B cell (primary cell): ENCODE measurements around the gene FYN. TPM values are rescaled to one million over a fixed set of nuclear protein-coding genes. Genes with fewer than 3 reads are reported as not detected.

Experiments used
- ATAC-seq: fragments of 200-7000 bp; cut with Tn5 transposase; one replicate; pipeline ENCODE4 v1.10.0; 2021; ENCODE audit warnings: low read depth, mild to moderate bottlenecking, moderate number of reproducible peaks, moderate library complexity
- CTCF ChIA-PET: fragments of 350-600 bp; sonication (Branson Sonifier 250); formaldehyde crosslinking; loops from one replicate; lab custom pipeline; 2021; ENCODE audit warnings: antibody characterized with exemption, inconsistent platforms; lab: Charles Lee
- POLR2A ChIA-PET: fragments of 350-600 bp; sonication (Branson Sonifier 250); formaldehyde crosslinking; loops from one replicate; lab custom pipeline; 2021; ENCODE audit warnings: antibody characterized with exemption; lab: Charles Lee
- DNase-seq: peaks from one replicate; pipeline ENCODE4 v3.0.0; 2013
- H2AFZ ChIP-seq: 2 replicates; pipeline ENCODE4 v1.6.1; 2012; ENCODE audit warnings: mild to moderate bottlenecking, low read depth, low read length; ENCODE audit not compliant: insufficient read depth, poor library complexity, severe bottlenecking
- H3K27ac ChIP-seq, 2 donors: 1 replicate in 1 of 2; 2 replicates in 1 of 2; pipeline ENCODE4 v1.5.1; 2012 to 2013; ENCODE audit warnings: low read length in 2 of 2, mild to moderate bottlenecking in 2 of 2, moderate library complexity in 1 of 2
- H3K27me3 ChIP-seq, 4 experiments: fragments of 200-600 bp in 1 of 4; sonication (generic) in 1 of 4; replicated peaks in 1 of 4; 1 replicate in 2 of 4; 2 replicates in 2 of 4; pipeline versions ENCODE4 v1.6.1 to v1.7.0; 2013 to 2016; ENCODE audit warnings: low read length in 3 of 4, mild to moderate bottlenecking in 2 of 4, mixed read lengths in 1 of 4, moderate library complexity in 1 of 4; ENCODE audit not compliant: insufficient read depth in 4 of 4, control insufficient read depth in 3 of 4; ENCODE audit errors: control extremely low read depth in 1 of 4
- H3K36me3 ChIP-seq, 2 experiments: replicated peaks in 1 of 2; 1 replicate in 1 of 2; 2 replicates in 1 of 2; pipeline versions ENCODE4 v1.6.1 to v1.7.1; 2013; ENCODE audit warnings: low read length in 1 of 2; ENCODE audit not compliant: insufficient read depth in 2 of 2, control insufficient read depth in 1 of 2; ENCODE audit errors: control extremely low read depth in 1 of 2, extremely low read depth in 1 of 2
- H3K4me1 ChIP-seq, 2 donors: fragments of 200-600 bp in 1 of 2; sonication (generic) in 1 of 2; 1 replicate in 1 of 2; 2 replicates in 1 of 2; pipeline versions ENCODE4 v1.5.1 to v1.6.1; 2013 to 2017; ENCODE audit warnings: low read length in 2 of 2; ENCODE audit not compliant: control insufficient read depth in 2 of 2, insufficient read depth in 2 of 2
- H3K4me2 ChIP-seq: replicated peaks from 2 replicates; pipeline ENCODE3; 2012; ENCODE audit warnings: mild to moderate bottlenecking, low read depth, low read length; ENCODE audit not compliant: poor library complexity, severe bottlenecking
- H3K4me3 ChIP-seq, 5 experiments: fragments of 200-600 bp in 1 of 5; sonication (generic) in 1 of 5; 1 replicate in 3 of 5; 2 replicates in 2 of 5; pipeline versions ENCODE4 v1.5.1 to v1.7.0; 2011 to 2016; ENCODE audit warnings: low read length in 4 of 5, mild to moderate bottlenecking in 4 of 5, low read depth in 2 of 5, control low read depth in 1 of 5, moderate library complexity in 1 of 5; ENCODE audit not compliant: insufficient read depth in 1 of 5; ENCODE audit errors: control extremely low read depth in 1 of 5, extremely low read depth in 1 of 5
- H3K79me2 ChIP-seq: fragments of 200-600 bp; sonication (generic); one replicate; pipeline ENCODE4 v1.6.0; 2016; ENCODE audit warnings: low read length; ENCODE audit not compliant: control insufficient read depth, insufficient read depth
- H3K9ac ChIP-seq: fragments of 200-600 bp; sonication (generic); 2 replicates; pipeline ENCODE4 v1.6.1; 2017; ENCODE audit warnings: mild to moderate bottlenecking, low read length, moderate library complexity
- H3K9me3 ChIP-seq, 3 donors: one replicate each; pipeline versions ENCODE4 v1.6.1 to v1.7.1; 2013; ENCODE audit warnings: low read length in 2 of 3; ENCODE audit not compliant: control insufficient read depth in 2 of 3, insufficient read depth in 1 of 3; ENCODE audit errors: control extremely low read depth in 1 of 3
- H4K20me1 ChIP-seq: 2 replicates; pipeline ENCODE4 v1.6.0; 2012; ENCODE audit warnings: mild to moderate bottlenecking, low read length; ENCODE audit not compliant: insufficient read depth, control insufficient read depth, poor library complexity, severe bottlenecking
- H3K27ac Mint-ChIP-seq: one replicate; pipeline ENCODE4 v1.8.0; 2021; ENCODE audit warnings: mixed read lengths
- H3K27me3 Mint-ChIP-seq: one replicate; pipeline ENCODE4 v1.8.0; 2021; ENCODE audit warnings: mixed read lengths
- H3K4me1 Mint-ChIP-seq: one replicate; pipeline ENCODE4 v1.8.0; 2021; ENCODE audit warnings: mixed read lengths
- H3K4me3 Mint-ChIP-seq: one replicate; pipeline ENCODE4 v1.8.0; 2021; ENCODE audit warnings: mixed read lengths
- H3K9me3 Mint-ChIP-seq: one replicate; pipeline ENCODE4 v1.8.0; 2022; ENCODE audit warnings: mixed read lengths; ENCODE audit not compliant: insufficient read depth
- EZH2 ChIP-seq: IDR thresholded peaks from 2 replicates; pipeline ENCODE4 v1.6.1; 2012; ENCODE audit warnings: borderline replicate concordance, low read depth, mild to moderate bottlenecking, moderate library complexity, low read length; ENCODE audit not compliant: insufficient read depth, poor library complexity, severe bottlenecking
- WGBS: methylation state at CpG from one replicate; pipeline ENCODE4 v1.1.5; 2013; ENCODE audit warnings: missing lambda C conversion rate; ENCODE audit not compliant: insufficient coverage; 5-methylcytosine and 5-hydroxymethylcytosine counted together
- intact Hi-C: fragments of 100-400 bp; cut with micrococcal nuclease; formaldehyde crosslinking; loops from one replicate; pipeline ENCODE4 v1.10.0; 2022
- polyA plus RNA-seq: library from polyadenylated mRNA; depleted of rRNA; stranded (reverse); fragments of >200 nt; gene quantifications from 2 replicates; pipeline ENCODE4 v1.2.3, GENCODE V29; 2012
- total RNA-seq, 2 donors: library from RNA; stranded (reverse); fragments of 120-200 nt in 1 of 2; gene quantifications; 1 replicate in 1 of 2; 2 replicates in 1 of 2; pipeline versions ENCODE4 v1.2.3 to v1.2.4, GENCODE V29; 2013 to 2022
- TF ChIP-seq, protein P1 (sequence below): fragments of 200-600 bp; IDR thresholded peaks from one replicate; pipeline ENCODE4 v1.8.0; 2022; ENCODE audit warnings: antibody characterized with exemption, mild to moderate bottlenecking

The FYN gene
- total and polyA plus RNA-seq, 2 donors (not counting 1 experiment from before 2014, with no cell fraction given): 54.1 to 94.0 TPM

DNA sequence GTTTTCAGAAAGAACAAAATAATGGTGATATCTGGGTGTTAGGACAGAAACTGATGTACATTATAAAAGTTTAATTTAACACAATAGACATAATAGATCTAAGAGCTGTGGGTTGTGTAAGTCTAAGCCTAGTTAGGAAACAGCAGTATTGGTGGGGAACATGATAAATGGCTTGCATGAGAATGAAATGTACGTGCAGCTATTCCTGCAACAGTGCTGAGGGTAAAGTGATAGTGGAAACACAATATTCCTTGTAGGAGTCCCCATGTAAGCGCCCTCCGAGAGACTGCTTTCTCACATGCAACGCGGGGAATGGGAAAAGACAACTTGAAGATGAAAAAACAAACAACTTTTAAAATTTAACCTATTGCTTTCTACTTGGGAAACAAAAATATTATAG, 171.0 kb downstream of the FYN start:
- TF ChIP-seq, protein P1, sequence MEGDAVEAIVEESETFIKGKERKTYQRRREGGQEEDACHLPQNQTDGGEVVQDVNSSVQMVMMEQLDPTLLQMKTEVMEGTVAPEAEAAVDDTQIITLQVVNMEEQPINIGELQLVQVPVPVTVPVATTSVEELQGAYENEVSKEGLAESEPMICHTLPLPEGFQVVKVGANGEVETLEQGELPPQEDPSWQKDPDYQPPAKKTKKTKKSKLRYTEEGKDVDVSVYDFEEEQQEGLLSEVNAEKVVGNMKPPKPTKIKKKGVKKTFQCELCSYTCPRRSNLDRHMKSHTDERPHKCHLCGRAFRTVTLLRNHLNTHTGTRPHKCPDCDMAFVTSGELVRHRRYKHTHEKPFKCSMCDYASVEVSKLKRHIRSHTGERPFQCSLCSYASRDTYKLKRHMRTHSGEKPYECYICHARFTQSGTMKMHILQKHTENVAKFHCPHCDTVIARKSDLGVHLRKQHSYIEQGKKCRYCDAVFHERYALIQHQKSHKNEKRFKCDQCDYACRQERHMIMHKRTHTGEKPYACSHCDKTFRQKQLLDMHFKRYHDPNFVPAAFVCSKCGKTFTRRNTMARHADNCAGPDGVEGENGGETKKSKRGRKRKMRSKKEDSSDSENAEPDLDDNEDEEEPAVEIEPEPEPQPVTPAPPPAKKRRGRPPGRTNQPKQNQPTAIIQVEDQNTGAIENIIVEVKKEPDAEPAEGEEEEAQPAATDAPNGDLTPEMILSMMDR: no peak
- no peak for TF ChIP-seq EZH2
- ATAC-seq (no peak), DNase-seq (no peak)
- Histone ChIP-seq H3K4me3 (no peak overlapping the region), H3K9me3 (no peaks in the 10 kb centered on the region), H3K36me3 (peaks cover 14 to 44% of the 10 kb centered on the region in 2 experiments), H3K4me2 (no peak overlapping the region), H3K79me2 (no peaks in the 10 kb centered on the region), H4K20me1 (no peaks in the 10 kb centered on the region), H3K27ac (no peak overlapping the region), H3K9ac (no peak overlapping the region), H2AFZ (no peak overlapping the region), H3K27me3 (no peaks in the 10 kb centered on the region), H3K4me1 (no peaks in the 10 kb centered on the region)
- H3K27me3 Mint-ChIP-seq: no peaks in the 10 kb centered on the region
- 100% methylated on average over 1 of the region's 5 CpGs for WGBS
- H3K4me3 Mint-ChIP-seq: no peak overlapping the region
- ChIA-PET POLR2A (no interaction called here), CTCF (interaction anchor here (1.0 kb wide), 1 partner anchor 295 kb away, joined by 3 read pairs; no protein-coding TSS in a partner anchor)
- no peaks in the 10 kb centered on the region for H3K9me3 Mint-ChIP-seq
- no peak overlapping the region for H3K27ac Mint-ChIP-seq
- intact Hi-C loops: no loop called here
- H3K4me1 Mint-ChIP-seq: no peaks in the 10 kb centered on the region

DNA sequence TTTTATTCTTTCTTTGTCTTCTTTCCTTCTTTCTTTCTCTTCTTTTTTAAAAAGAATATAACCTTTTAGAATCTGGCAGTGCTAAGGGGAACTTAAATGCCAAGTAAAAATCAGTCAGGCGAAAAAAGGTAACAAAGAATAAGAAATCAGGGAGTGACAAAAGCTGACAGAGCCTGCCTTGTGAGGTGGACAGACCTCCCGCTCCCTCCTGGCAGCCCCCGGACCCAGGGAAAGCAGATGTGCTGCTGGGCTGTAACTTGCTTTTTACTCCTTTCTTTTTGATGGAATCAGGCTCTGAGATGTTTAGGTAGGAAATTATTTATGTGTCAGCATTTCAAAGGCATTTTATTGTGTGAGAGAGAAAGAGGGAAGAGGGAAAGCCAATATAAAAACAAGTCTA, 172.1 kb downstream of the FYN start:
- Histone ChIP-seq H3K36me3 (peaks cover 14 to 44% of the 10 kb centered on the region in 2 experiments), H2AFZ (no peak overlapping the region), H3K27me3 (no peaks in the 10 kb centered on the region), H3K79me2 (no peaks in the 10 kb centered on the region), H3K4me1 (no peaks in the 10 kb centered on the region), H3K4me2 (no peak overlapping the region), H3K27ac (no peak overlapping the region), H3K9me3 (no peaks in the 10 kb centered on the region), H4K20me1 (no peaks in the 10 kb centered on the region), H3K9ac (no peak overlapping the region), H3K4me3 (no peak overlapping the region)
- Mint-ChIP-seq H3K4me3 (no peak overlapping the region), H3K9me3 (no peaks in the 10 kb centered on the region), H3K4me1 (no peaks in the 10 kb centered on the region), H3K27me3 (no peaks in the 10 kb centered on the region), H3K27ac (no peak overlapping the region)
- DNase-seq (no peak), ATAC-seq (no peak)
- WGBS: 100% methylated on average over 2 of the region's 3 CpGs
- TF ChIP-seq, protein P1: no peak
- no peak for TF ChIP-seq EZH2
- ChIA-PET CTCF (no interaction called here), POLR2A (no interaction called here)
- intact Hi-C loops: no loop called here
